ENCODE measurements around the gene NUP88. TPM values are rescaled to one million over a fixed set of nuclear protein-coding genes. Genes with fewer than 3 reads are reported as not detected.

Gene NUP88
- total RNA-seq, 1 donor from 2014 or later: 59.5 TPM

GRCh38 chr17:5361426-5361825 is 58.0 kb downstream of the NUP88 start:
- DNase-seq (ENCODE audit: low spot score): no peak

- no peak for DNase-seq (ENCODE audit: low spot score)
Observed at GRCh38 chr17:5355421-5356129, 63.9 kb downstream of the NUP88 start.

GRCh38 chr17:5354886-5355415 is 64.5 kb downstream of the NUP88 start:
- no peak for DNase-seq (ENCODE audit: low spot score)

GRCh38 chr17:5354310-5354709 is 65.2 kb downstream of the NUP88 start:
- DNase-seq (ENCODE audit: low spot score): no peak

GRCh38 chr17:5352681-5353289 is 66.7 kb downstream of the NUP88 start:
- DNase-seq (ENCODE audit: low spot score): no peak

GRCh38 chr17:5344914-5345313 is 74.5 kb downstream of the NUP88 start:
- DNase-seq (ENCODE audit: low spot score): no peak

Other genes with a start within 250 kb of the NUP88 start
- 2.8 TPM for gene ZNF594, start 227.8 kb downstream of the NUP88 start, total RNA-seq
- gene SCIMP, start 184.8 kb downstream of the NUP88 start, total RNA-seq: 7.6 TPM
- gene RABEP1, start 137.4 kb downstream of the NUP88 start, total RNA-seq: 65.7 TPM
- 32.1 TPM for gene RPAIN, start 520 bp upstream of the NUP88 start, total RNA-seq
- gene C1QBP, start 19.5 kb upstream of the NUP88 start, total RNA-seq: 110 TPM
- 14.5 TPM for gene DHX33, start 49.3 kb upstream of the NUP88 start, total RNA-seq
- gene DERL2, start 66.5 kb upstream of the NUP88 start, total RNA-seq: 73.4 TPM
- 12.9 TPM for gene MIS12, start 66.9 kb upstream of the NUP88 start, total RNA-seq
- gene NLRP1, start 164.8 kb upstream of the NUP88 start, total RNA-seq: 23.8 TPM

Measured in mesenteric fat pad (tissue), 1 donor.